Uterus (tissue), 4 donors: ENCODE results near the gene SELL. TPM values are rescaled to one million over a fixed set of nuclear protein-coding genes. Genes with fewer than 3 reads are reported as not detected.

Experiments
- DNase-seq, 2 donors: peaks; one replicate each; pipeline ENCODE4 v3.0.0-alpha.2; 2019 to 2020
- H3K27ac ChIP-seq, 2 donors: fragments of 200-600 bp; sonication (generic); 1 replicate in 1 of 2; 2 replicates in 1 of 2; pipeline ENCODE4 v1.5.1; 2016 to 2018
- H3K27me3 ChIP-seq, 2 donors: fragments of 200-600 bp; sonication (generic); one replicate each; pipeline ENCODE4 v1.5.1; 2018 to 2019; ENCODE audit warnings: control low read depth in 1 of 2
- H3K36me3 ChIP-seq, 2 donors: fragments of 200-600 bp; sonication (generic); one replicate each; pipeline ENCODE4 v1.5.1; 2019; ENCODE audit warnings: control low read depth in 1 of 2
- H3K4me1 ChIP-seq, 2 donors: fragments of 200-600 bp; sonication (generic); one replicate each; pipeline ENCODE4 v1.5.1; 2018 to 2019; ENCODE audit warnings: control low read depth in 1 of 2
- H3K4me3 ChIP-seq, 2 donors: fragments of 200-600 bp; sonication (generic); 1 replicate in 1 of 2; 2 replicates in 1 of 2; pipeline ENCODE4 v1.5.1; 2018 to 2019; ENCODE audit warnings: mild to moderate bottlenecking in 1 of 2
- H3K9me3 ChIP-seq, 2 donors: fragments of 200-600 bp; sonication (generic); one replicate each; pipeline ENCODE4 v1.5.1; 2019; ENCODE audit warnings: control low read depth in 1 of 2
- POLR2A ChIP-seq, 2 donors: fragments of 450-650 bp; IDR thresholded peaks; one replicate each; pipeline ENCODE4 v1.6.1; 2016; ENCODE audit warnings: antibody characterized with exemption in 2 of 2, mild to moderate bottlenecking in 1 of 2, moderate library complexity in 1 of 2
- intact Hi-C: fragments of 100-400 bp; cut with DNase I; formaldehyde crosslinking; loops from one replicate; pipeline ENCODE4 v1.15.1; 2023; ENCODE audit warnings: low total_unique reads
- total RNA-seq, 4 donors: library from RNA; depleted of rRNA in 3 of 4; stranded (reverse); fragments of >200 nt in 3 of 4; gene quantifications; one replicate each; pipeline versions ENCODE4 v1.1.0 to v1.2.4, GENCODE V29; 2014 to 2023
- TF ChIP-seq, protein P1 (sequence below), 4 experiments: fragments of 200-600 bp in 2 of 4; fragments of 450-650 bp in 2 of 4; sonication (generic) in 2 of 4; IDR thresholded peaks; one replicate each; pipeline ENCODE4 v1.5.1; 2016 to 2019; ENCODE audit warnings: antibody characterized with exemption in 4 of 4, mild to moderate bottlenecking in 2 of 4, moderate library complexity in 1 of 4
- donor health status: DM: yes; HTN: yes; CAD: no.

The SELL gene
- total RNA-seq, result 1 to 10 TPM in 1 of 4 donors, under 1 TPM in 2, not detected in 1; 0.29 to 2.6 (median 0.70) TPM

DNA sequence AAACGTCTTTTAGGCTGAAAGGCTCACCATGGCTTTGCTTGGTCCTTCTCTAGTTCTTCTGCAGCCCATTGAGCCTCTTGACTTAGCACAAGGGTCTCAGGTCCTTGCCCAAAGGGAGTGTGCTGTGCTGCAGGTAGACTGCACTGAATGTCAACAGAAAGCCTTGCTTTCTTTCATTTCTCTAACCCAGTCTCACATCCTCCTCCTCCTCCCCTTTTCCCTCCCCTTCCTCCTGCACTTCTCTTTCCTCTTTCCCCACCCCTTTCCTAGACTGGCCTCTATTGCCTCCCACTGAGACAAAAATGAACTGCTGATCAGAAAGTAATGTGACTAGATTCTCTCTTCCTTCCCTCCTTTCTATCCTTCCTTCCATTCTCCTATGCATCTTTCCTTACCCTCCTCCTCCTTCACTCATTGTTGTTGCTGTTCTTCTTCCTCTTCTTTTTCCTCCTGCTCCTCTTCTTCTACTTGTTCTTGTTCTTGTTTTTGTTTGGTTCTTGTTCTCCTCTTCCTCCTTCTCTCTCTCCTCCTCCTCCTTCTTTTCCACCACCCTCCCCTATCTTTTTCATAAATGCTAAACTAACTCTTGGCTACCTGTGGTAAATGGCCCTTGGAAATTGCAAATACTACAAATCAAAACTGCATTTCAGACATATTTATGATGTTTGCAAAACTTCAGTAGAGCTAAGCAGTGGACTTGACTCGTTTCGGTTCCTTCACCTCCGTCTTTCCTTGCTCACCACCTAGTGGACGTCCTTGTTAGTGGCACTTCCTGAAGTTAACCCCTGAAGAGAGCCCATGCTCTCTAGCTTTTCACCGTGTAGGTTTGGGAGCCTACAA, at the start of gene SELL:
SELL (minus strand) TSS at position 152 of the 840 bp plus-strand sequence; CDS start at position 30, 122 bp downstream.
- peak; percentile 21 to 45 for DNase-seq
- no peaks in the 10 kb centered on the region for H3K9me3 ChIP-seq
- H3K27me3 ChIP-seq, result no peaks in the 10 kb centered on the region
- intact Hi-C loops, result no loop called here
- H3K4me3 ChIP-seq, result no peak within 1 kb of the TSS
- no peak within 1 kb of the TSS for H3K27ac ChIP-seq
- H3K36me3 ChIP-seq, result no peaks in the 10 kb centered on the region
- TF ChIP-seq POLR2A (IDR thresholded peaks at IDR 0.05), result no peak
- TF ChIP-seq, protein P1, sequence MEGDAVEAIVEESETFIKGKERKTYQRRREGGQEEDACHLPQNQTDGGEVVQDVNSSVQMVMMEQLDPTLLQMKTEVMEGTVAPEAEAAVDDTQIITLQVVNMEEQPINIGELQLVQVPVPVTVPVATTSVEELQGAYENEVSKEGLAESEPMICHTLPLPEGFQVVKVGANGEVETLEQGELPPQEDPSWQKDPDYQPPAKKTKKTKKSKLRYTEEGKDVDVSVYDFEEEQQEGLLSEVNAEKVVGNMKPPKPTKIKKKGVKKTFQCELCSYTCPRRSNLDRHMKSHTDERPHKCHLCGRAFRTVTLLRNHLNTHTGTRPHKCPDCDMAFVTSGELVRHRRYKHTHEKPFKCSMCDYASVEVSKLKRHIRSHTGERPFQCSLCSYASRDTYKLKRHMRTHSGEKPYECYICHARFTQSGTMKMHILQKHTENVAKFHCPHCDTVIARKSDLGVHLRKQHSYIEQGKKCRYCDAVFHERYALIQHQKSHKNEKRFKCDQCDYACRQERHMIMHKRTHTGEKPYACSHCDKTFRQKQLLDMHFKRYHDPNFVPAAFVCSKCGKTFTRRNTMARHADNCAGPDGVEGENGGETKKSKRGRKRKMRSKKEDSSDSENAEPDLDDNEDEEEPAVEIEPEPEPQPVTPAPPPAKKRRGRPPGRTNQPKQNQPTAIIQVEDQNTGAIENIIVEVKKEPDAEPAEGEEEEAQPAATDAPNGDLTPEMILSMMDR (IDR thresholded peaks at IDR 0.05), result peak; percentile 47 to 62 (median 60)
- H3K4me1 ChIP-seq, result no peaks in the 10 kb centered on the region

DNA sequence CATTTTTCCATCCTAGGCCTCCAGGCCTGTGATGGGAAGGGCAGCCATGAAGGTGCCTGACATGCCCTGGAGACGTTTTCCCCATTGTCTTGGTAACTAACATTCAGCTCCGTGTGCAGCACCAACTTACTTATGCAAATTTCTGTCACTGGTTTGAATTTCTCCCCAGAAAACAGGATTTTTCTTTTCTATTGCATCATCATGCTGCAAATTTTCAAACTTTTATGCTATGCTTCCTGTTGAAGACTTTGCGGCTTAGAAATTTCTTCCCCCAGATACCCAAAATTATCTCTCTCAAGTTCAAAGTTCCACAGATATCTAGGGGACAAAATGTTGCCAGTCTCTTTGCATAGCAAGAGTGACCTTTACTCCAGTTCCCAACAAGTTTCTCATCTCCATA, 47.6 kb upstream of the SELL start:
- no peak overlapping the region for H3K27ac ChIP-seq
- no peaks in the 10 kb centered on the region for H3K9me3 ChIP-seq
- intact Hi-C loops, result no loop called here
- no peaks in the 10 kb centered on the region for H3K27me3 ChIP-seq
- no peak for TF ChIP-seq POLR2A (IDR thresholded peaks at IDR 0.05)
- TF ChIP-seq, protein P1 (IDR thresholded peaks at IDR 0.05), result no peak
- H3K4me3 ChIP-seq, result no peak overlapping the region
- H3K4me1 ChIP-seq, result no peaks in the 10 kb centered on the region
- no peak for DNase-seq
- no peaks in the 10 kb centered on the region for H3K36me3 ChIP-seq

DNA sequence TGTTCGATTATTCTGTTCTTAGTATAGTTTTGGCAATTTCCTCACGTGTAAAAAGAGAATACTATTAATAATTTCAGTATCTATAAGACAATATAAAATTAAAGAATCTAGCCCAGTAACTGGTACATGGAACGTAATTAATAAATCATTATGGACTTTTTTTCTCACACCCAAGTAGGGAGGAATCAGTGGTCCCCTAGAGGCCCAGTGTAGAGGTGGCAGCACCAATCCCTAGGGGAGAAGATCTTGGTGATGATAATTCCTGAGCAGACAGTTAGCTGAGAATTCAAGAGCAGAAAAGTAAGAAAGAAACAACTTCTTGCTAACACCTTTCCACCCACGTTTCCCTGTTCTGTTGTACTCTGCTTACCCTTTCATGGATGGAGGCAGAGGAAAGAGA, 42.1 kb upstream of the SELL start:
- Histone ChIP-seq H3K27ac (no peak overlapping the region), H3K4me3 (no peak overlapping the region), H3K9me3 (no peaks in the 10 kb centered on the region), H3K4me1 (no peaks in the 10 kb centered on the region), H3K36me3 (no peaks in the 10 kb centered on the region), H3K27me3 (no peaks in the 10 kb centered on the region)
- intact Hi-C loops, result no loop called here
- no peak for DNase-seq
- TF ChIP-seq POLR2A (IDR thresholded peaks at IDR 0.05), result no peak
- TF ChIP-seq, protein P1 (IDR thresholded peaks at IDR 0.05), result no peak

DNA sequence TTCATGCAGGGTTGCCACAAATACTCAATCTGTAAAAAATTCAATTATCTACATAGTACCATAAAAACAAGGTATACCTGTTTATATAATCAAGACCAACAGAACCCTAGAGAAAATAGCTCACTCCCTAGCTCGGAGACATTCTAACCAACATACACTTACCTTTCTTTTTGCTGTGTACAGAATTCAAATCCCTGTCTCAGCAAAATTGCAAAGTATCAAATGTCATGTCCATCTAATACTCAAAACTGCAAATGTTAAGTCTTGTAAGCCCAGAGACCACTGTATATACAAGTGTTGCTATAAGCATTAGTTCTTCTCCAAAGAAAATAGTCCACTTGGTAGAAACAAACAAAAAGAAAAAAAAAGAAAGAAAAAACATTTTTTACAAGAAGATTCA, 38.6 kb upstream of the SELL start:
- H3K27ac ChIP-seq, result no peak overlapping the region
- intact Hi-C loops, result no loop called here

DNA sequence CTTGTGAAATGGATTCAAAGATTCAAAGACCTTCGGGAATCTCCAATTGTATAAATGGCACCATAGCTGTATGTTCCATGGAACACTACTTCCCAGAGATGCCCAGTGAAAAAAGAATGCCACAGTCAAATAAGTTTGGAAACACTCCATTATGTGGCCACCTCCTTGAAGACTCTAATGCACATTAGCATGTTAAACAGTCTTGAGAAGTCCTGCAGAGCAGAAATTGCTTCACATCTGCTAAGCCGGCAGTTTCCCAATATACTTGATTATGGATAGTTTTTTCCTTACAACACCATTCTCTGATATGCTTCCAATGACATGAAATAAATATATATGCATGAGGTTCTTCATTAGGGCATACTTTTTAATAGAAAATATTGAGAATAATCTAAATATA, 35.1 kb upstream of the SELL start:
- DNase-seq, result no peak
- no peaks in the 10 kb centered on the region for H3K36me3 ChIP-seq
- no peaks in the 10 kb centered on the region for H3K4me1 ChIP-seq
- intact Hi-C loops, result no loop called here
- TF ChIP-seq, protein P1 (IDR thresholded peaks at IDR 0.05), result no peak
- no peak for TF ChIP-seq POLR2A (IDR thresholded peaks at IDR 0.05)
- H3K27ac ChIP-seq, result no peak overlapping the region
- H3K27me3 ChIP-seq, result no peaks in the 10 kb centered on the region
- no peak overlapping the region for H3K4me3 ChIP-seq
- no peaks in the 10 kb centered on the region for H3K9me3 ChIP-seq

More for the DNA sequence above, 38.6 kb upstream of the SELL start:
- DNase-seq, result no peak
- no peaks in the 10 kb centered on the region for H3K9me3 ChIP-seq
- TF ChIP-seq POLR2A (IDR thresholded peaks at IDR 0.05), result no peak
- TF ChIP-seq, protein P1 (IDR thresholded peaks at IDR 0.05), result no peak
- no peaks in the 10 kb centered on the region for H3K4me1 ChIP-seq
- H3K36me3 ChIP-seq, result no peaks in the 10 kb centered on the region
- H3K4me3 ChIP-seq, result no peak overlapping the region
- no peaks in the 10 kb centered on the region for H3K27me3 ChIP-seq
